Smooth muscle cell (in vitro differentiated cells): ENCODE data around the gene C2CD4C. TPM values are rescaled to one million over a fixed set of nuclear protein-coding genes. Genes with fewer than 3 reads are reported as not detected.

Experiments used
- DNase-seq: peaks from one replicate; lab custom pipeline; 2025; ENCODE audit not compliant: unreplicated experiment; lab: John Stamatoyannopoulos, UW
- H2AFZ ChIP-seq: fragments of 200-600 bp; sonication (generic); 2 replicates; pipeline ENCODE4 v1.6.0; 2016; ENCODE audit warnings: antibody characterized with exemption, low read depth, mild to moderate bottlenecking
- H3F3A ChIP-seq: fragments of 200-600 bp; sonication (generic); 2 replicates; pipeline ENCODE4 v1.6.0; 2017; ENCODE audit warnings: antibody characterized with exemption, low read depth
- H3K27ac ChIP-seq: fragments of 200-600 bp; sonication (generic); 2 replicates; pipeline ENCODE4 v1.5.1; 2016; ENCODE audit warnings: low read depth, mild to moderate bottlenecking
- H3K27me3 ChIP-seq: fragments of 200-600 bp; sonication (generic); 2 replicates; pipeline ENCODE4 v1.6.1; 2016; ENCODE audit warnings: low read depth, mild to moderate bottlenecking
- H3K36me3 ChIP-seq: fragments of 200-600 bp; sonication (generic); 2 replicates; pipeline ENCODE4 v1.5.1; 2016; ENCODE audit warnings: low read depth
- H3K4me1 ChIP-seq: fragments of 200-600 bp; sonication (generic); 2 replicates; pipeline ENCODE4 v1.5.1; 2016; ENCODE audit warnings: low read depth
- H3K4me2 ChIP-seq: fragments of 200-600 bp; sonication (generic); 2 replicates; pipeline ENCODE4 v1.6.0; 2016; ENCODE audit warnings: mild to moderate bottlenecking
- H3K4me3 ChIP-seq: fragments of 200-600 bp; sonication (generic); 2 replicates; pipeline ENCODE4 v1.5.1; 2016; ENCODE audit warnings: mild to moderate bottlenecking
- H3K79me2 ChIP-seq: fragments of 200-600 bp; sonication (generic); 2 replicates; pipeline ENCODE4 v1.6.0; 2016; ENCODE audit warnings: low read depth, mild to moderate bottlenecking
- H3K9ac ChIP-seq: fragments of 200-600 bp; sonication (generic); 2 replicates; pipeline ENCODE4 v1.6.0; 2016; ENCODE audit warnings: low read depth
- H3K9me3 ChIP-seq: fragments of 200-600 bp; sonication (generic); replicated peaks from 2 replicates; pipeline ENCODE4 v1.5.1; 2016; ENCODE audit warnings: low read depth
- H4K20me1 ChIP-seq: fragments of 200-600 bp; sonication (generic); 2 replicates; pipeline ENCODE4 v1.6.0; 2016; ENCODE audit warnings: low read depth
- CTCF ChIP-seq: fragments of 200-600 bp; sonication (generic); IDR thresholded peaks from 2 replicates; pipeline ENCODE4 v1.5.1; 2017; ENCODE audit warnings: borderline replicate concordance, mild to moderate bottlenecking, antibody characterized with exemption; ENCODE audit not compliant: insufficient read depth, poor library complexity, severe bottlenecking
- WGBS: methylation state at CpG from one replicate; pipeline ENCODE4 v1.1.7; 2016; ENCODE audit warnings: low lambda C conversion rate; 5-methylcytosine and 5-hydroxymethylcytosine counted together
- polyA plus RNA-seq: library from polyadenylated mRNA; unstranded; fragments of >200 nt; fragmentation: Nextera tagmentation; extraction: Ambion mirVana; gene quantifications from 2 replicates; pipeline ENCODE4 v1.2.1, GENCODE V29; 2016
- total RNA-seq: library from RNA; depleted of rRNA; stranded (reverse); fragments of >200 nt; gene quantifications from 2 replicates; pipeline ENCODE4 v1.2.3, GENCODE V29; 2014

Gene C2CD4C
- total and polyA plus RNA-seq, 2 experiments from 2014 or later = 0.63 to 3.7 TPM

- no peaks in the 10 kb centered on the region for H4K20me1 ChIP-seq
- no peaks in the 10 kb centered on the region for H3K9me3 ChIP-seq
- TF ChIP-seq CTCF = no peak
- no peak overlapping the region for H2AFZ ChIP-seq
- H3K79me2 ChIP-seq = no peaks in the 10 kb centered on the region
- H3K36me3 ChIP-seq = no peaks in the 10 kb centered on the region
- H3K27me3 ChIP-seq = no peaks in the 10 kb centered on the region
- no peaks in the 10 kb centered on the region for H3F3A ChIP-seq
- H3K9ac ChIP-seq = no peak overlapping the region
- 93% methylated on average over 1 of the region's 2 CpGs for WGBS
- H3K27ac ChIP-seq = no peak overlapping the region
- DNase-seq = no peak
- no peak overlapping the region for H3K4me2 ChIP-seq
- no peak overlapping the region for H3K4me3 ChIP-seq
- H3K4me1 ChIP-seq = no peaks in the 10 kb centered on the region
Measured at GRCh38 chr19:442085-442484, 33.1 kb upstream of the C2CD4C start.

GRCh38 chr19:441213-441836, 32.4 kb upstream of the C2CD4C start:
- no peaks in the 10 kb centered on the region for H3K9me3 ChIP-seq
- no peaks in the 10 kb centered on the region for H4K20me1 ChIP-seq
- no peaks in the 10 kb centered on the region for H3K4me1 ChIP-seq
- H3K9ac ChIP-seq = no peak overlapping the region
- no peaks in the 10 kb centered on the region for H3F3A ChIP-seq
- H3K27me3 ChIP-seq = no peaks in the 10 kb centered on the region
- H2AFZ ChIP-seq = no peak overlapping the region
- H3K27ac ChIP-seq = no peak overlapping the region
- no peak for TF ChIP-seq CTCF
- H3K4me2 ChIP-seq = no peak overlapping the region
- no peak for DNase-seq
- no peak overlapping the region for H3K4me3 ChIP-seq
- no peaks in the 10 kb centered on the region for H3K79me2 ChIP-seq
- 88% methylated on average over 23 of the region's 23 CpGs for WGBS
- no peaks in the 10 kb centered on the region for H3K36me3 ChIP-seq

GRCh38 chr19:440391-441212, 31.7 kb upstream of the C2CD4C start:
- Histone ChIP-seq H3K9me3 (no peaks in the 10 kb centered on the region), H3K4me2 (no peak overlapping the region), H2AFZ (no peak overlapping the region), H4K20me1 (no peaks in the 10 kb centered on the region), H3F3A (no peaks in the 10 kb centered on the region), H3K4me3 (no peak overlapping the region), H3K27ac (no peak overlapping the region), H3K9ac (no peak overlapping the region), H3K79me2 (no peaks in the 10 kb centered on the region), H3K36me3 (no peaks in the 10 kb centered on the region), H3K4me1 (no peaks in the 10 kb centered on the region), H3K27me3 (no peaks in the 10 kb centered on the region)
- DNase-seq = no peak
- 92% methylated on average over 33 of the region's 48 CpGs for whole genome bisulfite sequencing
- TF ChIP-seq CTCF = no peak
